C4-2B (cell line): ENCODE results near the gene SUSD1.

Source experiments
- H3K27ac ChIP-seq: fragments of 450-650 bp; 2 replicates; pipeline ENCODE4 v1.5.1; 2017
- ZFX ChIP-seq: fragments of 450-650 bp; IDR thresholded peaks from 2 replicates; pipeline ENCODE4 v1.6.1; 2017
- TF ChIP-seq, protein P1 (sequence below): fragments of 450-650 bp; conservative IDR thresholded peaks from 2 replicates; pipeline ENCODE4 v1.5.1; 2017; ENCODE audit warnings: mild to moderate bottlenecking

The SUSD1 gene

GRCh38 chr9:112110094-112110776 lies 64.9 kb downstream of the SUSD1 start:
- no peak overlapping the region for H3K27ac ChIP-seq
- TF ChIP-seq ZFX = no peak
- TF ChIP-seq, protein P1, sequence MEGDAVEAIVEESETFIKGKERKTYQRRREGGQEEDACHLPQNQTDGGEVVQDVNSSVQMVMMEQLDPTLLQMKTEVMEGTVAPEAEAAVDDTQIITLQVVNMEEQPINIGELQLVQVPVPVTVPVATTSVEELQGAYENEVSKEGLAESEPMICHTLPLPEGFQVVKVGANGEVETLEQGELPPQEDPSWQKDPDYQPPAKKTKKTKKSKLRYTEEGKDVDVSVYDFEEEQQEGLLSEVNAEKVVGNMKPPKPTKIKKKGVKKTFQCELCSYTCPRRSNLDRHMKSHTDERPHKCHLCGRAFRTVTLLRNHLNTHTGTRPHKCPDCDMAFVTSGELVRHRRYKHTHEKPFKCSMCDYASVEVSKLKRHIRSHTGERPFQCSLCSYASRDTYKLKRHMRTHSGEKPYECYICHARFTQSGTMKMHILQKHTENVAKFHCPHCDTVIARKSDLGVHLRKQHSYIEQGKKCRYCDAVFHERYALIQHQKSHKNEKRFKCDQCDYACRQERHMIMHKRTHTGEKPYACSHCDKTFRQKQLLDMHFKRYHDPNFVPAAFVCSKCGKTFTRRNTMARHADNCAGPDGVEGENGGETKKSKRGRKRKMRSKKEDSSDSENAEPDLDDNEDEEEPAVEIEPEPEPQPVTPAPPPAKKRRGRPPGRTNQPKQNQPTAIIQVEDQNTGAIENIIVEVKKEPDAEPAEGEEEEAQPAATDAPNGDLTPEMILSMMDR = no peak

DNA sequence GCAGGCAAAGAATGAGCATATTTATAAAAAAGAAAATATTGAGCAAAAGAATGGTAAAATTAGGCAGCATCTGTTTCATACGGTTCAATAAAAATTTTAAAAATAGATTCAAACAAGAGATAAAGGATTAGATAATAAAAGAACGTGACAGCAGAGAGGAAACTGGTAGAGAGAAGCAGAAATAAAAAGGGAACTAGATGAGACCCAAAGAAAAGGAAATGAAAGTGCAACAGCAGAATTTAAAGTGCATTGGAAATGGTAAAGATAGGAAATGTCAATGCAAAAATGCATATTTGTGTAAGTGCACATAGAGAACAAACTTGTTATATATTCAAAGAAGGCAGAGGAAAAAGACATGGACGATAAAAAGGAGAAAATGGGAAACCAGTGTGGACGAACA lies 70.2 kb downstream of the SUSD1 start:
- no peak for TF ChIP-seq ZFX
- TF ChIP-seq, protein P1 = no peak
- H3K27ac ChIP-seq = no peak overlapping the region

GRCh38 chr9:112104401-112104800 lies 70.7 kb downstream of the SUSD1 start:
- TF ChIP-seq, protein P1 = no peak
- TF ChIP-seq ZFX = no peak

DNA sequence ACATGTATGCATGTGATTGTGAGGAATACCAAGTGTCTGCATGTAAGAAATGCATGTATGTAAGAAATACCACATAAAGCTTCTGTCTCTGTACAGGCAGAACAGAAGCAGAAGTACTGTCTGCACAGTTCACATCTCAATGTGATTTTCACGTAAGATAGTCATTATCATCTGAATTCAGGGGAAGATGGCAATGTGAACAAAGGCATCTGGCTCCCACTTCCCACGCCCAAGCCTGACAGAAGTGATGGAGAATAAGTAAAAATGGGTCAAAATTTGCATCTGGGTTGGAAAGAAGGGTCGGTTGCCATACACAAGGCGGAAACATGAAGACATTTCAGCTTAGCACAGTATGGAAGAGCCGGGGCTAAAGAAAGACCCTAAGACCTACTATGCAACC lies 71.7 kb downstream of the SUSD1 start:
- H3K27ac ChIP-seq = no peak overlapping the region
- TF ChIP-seq, protein P1 = no peak
- TF ChIP-seq ZFX = no peak

More at GRCh38 chr9:112104401-112104800, 70.7 kb downstream of the SUSD1 start:
- H3K27ac ChIP-seq = no peak overlapping the region

DNA sequence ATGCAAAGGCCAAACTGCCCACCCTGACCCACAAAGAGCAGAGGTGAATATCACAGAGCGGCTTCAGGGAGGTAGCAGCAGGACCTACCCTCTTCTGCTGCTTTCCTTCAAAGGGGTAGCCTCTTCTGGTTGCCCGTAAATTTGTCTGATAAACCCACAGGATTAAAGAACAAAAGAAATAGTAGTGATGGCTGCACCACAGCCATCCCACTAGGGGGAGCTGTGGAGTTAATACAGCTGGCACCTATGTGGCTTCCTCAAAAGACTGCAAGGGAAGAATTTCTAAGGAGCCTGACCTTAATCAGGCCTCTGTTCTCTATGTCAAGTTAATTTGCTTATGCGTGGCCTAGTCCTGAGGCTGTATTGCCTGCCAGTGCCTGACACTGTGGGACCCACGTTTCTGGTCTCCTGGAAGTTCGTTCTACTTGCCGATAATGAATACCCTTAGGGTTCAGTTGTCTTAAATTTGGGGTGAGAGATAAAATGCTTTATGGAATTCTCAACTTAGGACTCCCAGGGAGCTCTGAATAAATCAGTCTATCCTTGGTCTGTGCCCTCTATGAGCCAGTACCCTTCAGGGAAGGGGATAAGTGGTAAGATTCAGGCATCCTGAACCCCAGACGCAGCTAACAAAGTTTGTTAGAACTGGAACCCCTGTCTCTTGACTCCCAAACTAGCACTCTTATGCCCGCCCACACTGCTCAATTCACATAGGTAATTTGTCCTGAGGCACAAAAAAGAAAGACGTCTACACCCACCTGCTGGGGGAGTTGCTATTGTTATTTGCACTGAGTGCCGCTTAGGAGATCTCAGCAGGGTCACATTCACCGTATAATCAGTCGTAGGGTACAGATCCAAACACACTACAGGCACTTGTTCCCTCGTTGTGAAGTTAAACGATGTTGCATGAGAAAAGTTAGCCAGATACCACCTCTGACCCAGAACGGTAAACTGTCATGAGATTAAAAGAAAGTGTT lies 77.1 kb downstream of the SUSD1 start:
- H3K27ac ChIP-seq = no peak overlapping the region

GRCh38 chr9:112094948-112095681 lies 80.0 kb downstream of the SUSD1 start:
- H3K27ac ChIP-seq = no peak overlapping the region
- no peak for TF ChIP-seq ZFX
- TF ChIP-seq, protein P1 = no peak

More for the DNA sequence above, 77.1 kb downstream of the SUSD1 start:
- no peak for TF ChIP-seq ZFX
- TF ChIP-seq, protein P1 = peak; percentile 95

DNA sequence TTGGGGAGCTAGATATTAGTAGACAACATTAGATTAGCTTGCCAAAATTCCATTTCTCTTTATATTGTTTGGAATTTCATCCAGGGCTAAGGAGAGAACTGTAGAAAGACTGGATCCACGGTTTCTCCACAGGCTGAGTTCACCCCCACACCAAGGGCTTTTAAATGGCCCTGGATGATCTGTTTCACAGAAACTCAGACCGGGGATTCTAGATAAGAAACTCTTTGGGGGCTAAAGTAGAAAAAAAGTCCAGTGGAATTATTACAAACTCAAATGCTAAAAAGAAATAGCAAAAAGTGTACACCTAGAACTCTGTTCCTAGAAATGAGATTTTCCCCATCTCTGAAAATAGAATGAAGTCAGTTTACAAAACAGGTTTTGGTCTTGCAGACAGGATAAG lies 80.9 kb downstream of the SUSD1 start:
- TF ChIP-seq, protein P1 = no peak
- no peak for TF ChIP-seq ZFX
- no peak overlapping the region for H3K27ac ChIP-seq
